GM21825 (cell line): ENCODE results near the gene LPGAT1.

ENCODE experiments used
- ATAC-seq: cut with Tn5 transposase; IDR thresholded peaks from one replicate; pipeline ENCODE4 v1.9.1; 2021; ENCODE audit warnings: mild to moderate bottlenecking, moderate library complexity; ENCODE audit not compliant: unreplicated experiment

LPGAT1 gene

GRCh38 chr1:211764701-211765100, 65.9 kb downstream of the LPGAT1 start:
- ATAC-seq: no peak

GRCh38 chr1:211762206-211762605, 68.4 kb downstream of the LPGAT1 start:
- no peak for ATAC-seq

- no peak for ATAC-seq
Observed at GRCh38 chr1:211761400-211761799, 69.2 kb downstream of the LPGAT1 start.

GRCh38 chr1:211756471-211757020, 74.0 kb downstream of the LPGAT1 start:
- ATAC-seq: no peak

GRCh38 chr1:211753649-211754251, 76.8 kb downstream of the LPGAT1 start:
- ATAC-seq: no peak

DNA sequence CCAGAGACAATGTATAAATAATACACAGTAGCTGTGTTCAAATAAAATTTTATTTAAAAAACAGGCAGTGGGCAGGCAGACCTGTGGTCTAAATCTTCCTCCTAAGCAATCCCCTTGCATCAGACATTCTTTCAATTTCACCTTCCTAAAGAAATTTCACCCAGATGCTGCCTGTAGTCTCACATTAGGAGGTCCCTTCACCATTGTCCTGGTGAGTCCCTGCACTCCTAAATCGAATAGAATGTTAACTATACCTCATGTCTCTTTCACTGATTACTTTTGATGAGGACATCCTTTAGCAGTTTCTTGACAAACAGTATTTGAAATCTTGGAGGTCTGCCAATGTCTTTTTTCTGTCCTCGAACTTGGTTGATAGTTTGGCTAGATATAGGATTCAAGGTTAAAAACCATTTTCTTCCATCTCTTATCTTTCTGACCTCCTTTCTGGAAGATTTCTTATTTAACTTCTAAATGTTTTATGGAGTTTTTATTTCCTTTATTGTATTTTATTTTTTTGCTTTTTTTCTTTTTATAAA, 77.5 kb downstream of the LPGAT1 start:
- ATAC-seq: no peak

DNA sequence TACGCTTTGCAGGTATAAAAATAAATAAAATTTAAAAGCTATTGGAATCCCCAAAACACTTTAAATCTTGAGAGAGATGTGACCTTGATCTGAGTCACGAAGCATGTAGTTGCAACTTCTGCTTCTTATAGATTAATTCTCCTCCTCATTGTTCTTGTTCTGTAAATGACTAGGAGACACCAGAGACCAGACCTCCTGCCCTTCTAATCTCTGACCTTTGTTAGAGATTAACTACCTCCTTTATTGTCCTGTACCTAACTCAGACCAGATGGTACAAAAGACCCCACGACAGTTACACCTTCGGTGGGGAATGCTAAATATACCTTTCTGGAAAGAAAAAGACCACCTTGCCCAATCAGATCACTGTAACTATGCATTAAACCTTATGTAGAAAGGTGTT, 78.2 kb downstream of the LPGAT1 start:
- ATAC-seq: no peak

GRCh38 chr1:211751438-211751837, 79.1 kb downstream of the LPGAT1 start:
- ATAC-seq: no peak

DNA sequence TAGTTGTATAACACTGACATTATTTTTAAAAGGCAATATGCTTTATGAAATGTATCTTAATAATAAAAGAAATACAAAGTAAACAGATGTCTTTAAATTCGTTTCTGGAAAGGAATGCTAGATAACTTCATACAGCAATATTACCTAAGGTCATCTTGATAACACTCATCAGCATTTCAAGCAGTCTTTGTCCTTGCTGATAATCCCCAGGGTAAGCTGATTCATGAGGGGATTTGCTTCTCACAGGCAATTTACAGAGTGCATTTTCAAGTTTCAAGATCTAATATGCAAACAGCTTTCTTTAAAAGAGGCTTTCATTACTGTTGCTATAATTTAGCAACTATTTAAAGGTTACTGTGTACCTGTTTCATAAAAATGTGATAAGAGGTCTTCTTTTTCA, 80.0 kb downstream of the LPGAT1 start:
- ATAC-seq: no peak

GRCh38 chr1:211749251-211749650, 81.3 kb downstream of the LPGAT1 start:
- no peak for ATAC-seq

- no peak for ATAC-seq
Observed at GRCh38 chr1:211748810-211749209, 81.8 kb downstream of the LPGAT1 start.

GRCh38 chr1:211742889-211743529, 87.6 kb downstream of the LPGAT1 start:
- no peak for ATAC-seq

DNA sequence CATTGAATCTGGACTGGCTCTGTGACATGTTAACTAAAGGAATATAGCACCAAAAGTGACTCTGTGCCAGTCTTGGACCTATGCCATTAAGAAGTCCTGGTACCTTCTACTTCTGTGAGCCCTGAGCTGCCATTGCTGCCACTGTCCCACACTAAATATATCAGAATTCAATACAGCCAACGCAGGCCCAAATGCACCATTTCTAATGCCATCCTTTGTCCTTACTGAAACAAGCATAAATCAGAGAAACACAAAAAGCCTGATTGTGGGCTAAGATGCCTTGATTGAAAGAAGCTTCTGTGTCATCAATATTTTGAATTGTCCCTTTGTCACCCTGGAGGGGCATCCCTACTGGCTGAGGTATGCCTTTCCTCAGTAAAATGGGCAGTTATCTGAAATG, 88.3 kb downstream of the LPGAT1 start:
- no peak for ATAC-seq

DNA sequence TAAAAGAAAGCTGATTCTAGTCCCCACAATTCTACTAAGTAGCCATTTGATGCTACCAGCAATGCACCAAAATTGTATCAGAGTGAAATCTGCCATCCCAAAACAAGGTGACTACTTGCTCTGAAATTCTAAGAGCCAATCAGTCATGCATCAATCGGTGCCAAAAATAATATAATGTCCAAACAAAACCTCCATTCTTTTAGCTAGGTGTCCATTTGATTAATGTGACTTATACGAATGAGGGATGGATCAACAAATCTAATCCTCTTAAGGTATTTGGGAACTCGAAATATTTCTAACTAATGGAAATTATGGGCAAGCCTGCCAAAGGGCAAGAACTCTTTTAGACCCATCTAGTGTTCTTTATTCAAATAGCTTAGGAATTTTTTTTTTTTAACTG, 88.8 kb downstream of the LPGAT1 start:
- no peak for ATAC-seq

DNA sequence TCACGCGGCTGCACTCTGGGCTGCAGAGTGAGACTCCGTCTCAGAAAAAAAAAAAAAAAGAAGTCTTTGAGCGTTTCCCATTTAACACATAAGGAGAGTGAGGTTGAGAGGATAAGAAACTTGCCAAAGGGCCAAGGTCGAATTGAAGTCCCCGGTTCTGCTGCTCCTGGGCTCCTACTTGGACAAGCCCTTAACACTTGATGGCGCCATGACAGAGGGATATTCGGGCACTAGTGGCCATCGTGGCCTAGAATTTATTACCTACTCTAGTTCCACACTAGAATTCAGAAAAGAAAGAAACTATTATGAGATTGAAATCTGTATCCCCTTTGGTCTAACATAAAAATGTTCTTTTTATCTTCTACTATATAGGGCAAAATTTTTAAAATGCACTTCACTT, 89.4 kb downstream of the LPGAT1 start:
- ATAC-seq: no peak

GRCh38 chr1:211739671-211740411, 90.7 kb downstream of the LPGAT1 start:
- ATAC-seq: peak; percentile 52

DNA sequence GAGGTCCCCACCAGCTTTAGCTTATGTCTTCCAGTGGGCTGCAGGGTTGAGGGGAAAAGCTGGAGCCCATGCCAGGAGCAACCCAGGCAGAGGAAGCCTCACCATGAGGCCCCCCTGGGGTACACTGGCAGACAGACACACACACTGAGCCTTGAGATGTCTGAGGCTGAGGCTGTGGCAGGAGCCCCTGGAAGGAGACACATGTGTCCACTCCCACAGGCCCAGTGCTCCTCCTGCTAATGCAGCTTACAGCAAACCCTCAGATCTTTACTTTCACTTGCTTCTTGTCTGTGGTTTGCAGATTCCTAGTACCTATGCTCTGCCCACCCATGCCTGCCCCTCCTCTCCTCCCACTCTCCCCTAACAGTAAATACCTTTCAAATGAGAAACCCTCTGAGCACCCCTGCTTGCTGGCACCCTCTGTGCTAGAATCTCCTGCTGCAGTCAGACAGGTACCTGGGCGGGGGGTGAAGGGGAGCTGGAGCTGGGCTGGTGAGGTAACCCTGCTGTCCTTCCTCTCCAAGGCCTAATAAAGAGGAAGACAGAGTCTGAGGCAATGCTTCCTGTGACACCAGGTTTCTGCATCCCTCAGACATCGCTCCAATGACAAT, 91.8 kb downstream of the LPGAT1 start:
- no peak for ATAC-seq

- no peak for ATAC-seq
Observed at GRCh38 chr1:211738096-211738690, 92.4 kb downstream of the LPGAT1 start.

DNA sequence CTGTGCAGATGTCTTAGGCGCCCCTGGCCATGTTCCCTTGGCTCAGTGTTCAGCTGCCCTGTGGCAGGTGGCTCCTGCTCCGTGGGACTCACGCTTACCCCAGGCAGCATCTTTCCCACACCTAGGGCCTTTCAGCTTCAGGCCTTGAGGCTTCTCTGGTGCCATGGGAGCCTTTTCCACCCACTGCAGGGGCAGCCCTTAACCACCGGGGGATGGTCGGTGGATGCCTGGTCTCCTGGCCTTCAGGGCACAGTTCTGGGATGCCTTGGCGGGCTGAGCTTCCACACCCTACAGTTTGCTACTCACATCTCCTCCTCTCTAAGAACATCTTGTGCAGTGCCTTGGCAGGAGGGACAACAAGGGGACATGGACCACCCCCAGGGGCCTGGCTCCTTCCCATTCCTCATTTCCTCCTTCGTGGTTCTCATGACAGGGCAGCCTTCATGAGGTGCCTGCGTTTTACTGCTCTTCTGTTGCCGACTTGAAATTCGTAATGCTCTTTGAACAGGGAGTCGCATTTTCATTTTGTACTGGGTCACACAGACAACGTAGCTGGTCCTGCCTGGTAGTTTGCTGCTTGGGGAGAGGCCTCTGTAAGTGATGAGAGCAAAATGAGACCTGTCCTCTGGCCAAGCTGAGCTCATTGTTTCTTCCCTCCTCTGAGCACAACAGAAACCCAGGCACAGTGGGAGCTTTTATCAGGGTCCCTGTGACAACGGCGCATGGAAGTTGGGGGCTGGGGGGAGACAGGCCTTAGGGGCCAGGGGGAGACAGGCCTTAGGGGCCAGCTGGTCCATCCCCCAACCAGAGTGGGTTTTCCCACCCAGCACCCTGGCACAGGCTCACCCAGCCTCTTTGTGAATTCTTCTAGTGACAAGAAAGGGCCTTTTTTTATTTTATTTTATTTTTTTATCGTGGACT, 93.2 kb downstream of the LPGAT1 start:
- ATAC-seq: no peak
